ENCODE data around the gene ZNF316.

DNA sequence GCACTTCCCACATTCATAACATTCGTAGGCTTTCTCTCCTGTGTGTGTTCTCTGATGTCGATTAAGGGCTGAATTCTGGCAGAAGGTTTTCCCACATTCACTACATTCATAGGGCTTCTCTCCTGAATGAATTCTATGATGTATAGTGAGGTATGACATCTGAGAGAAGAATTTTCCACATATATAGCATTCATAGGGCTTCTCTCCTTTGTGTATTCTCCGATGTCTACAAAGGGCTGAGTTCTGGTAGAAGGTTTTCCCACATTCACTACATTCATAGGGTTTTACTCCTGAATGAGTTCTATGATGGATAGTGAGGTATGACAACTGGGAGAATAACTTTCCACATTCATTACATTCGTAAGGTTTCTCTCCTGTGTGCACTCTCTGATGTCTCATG lies 54.0 kb downstream of the ZNF316 start:
- TF ChIP-seq, protein P1, sequence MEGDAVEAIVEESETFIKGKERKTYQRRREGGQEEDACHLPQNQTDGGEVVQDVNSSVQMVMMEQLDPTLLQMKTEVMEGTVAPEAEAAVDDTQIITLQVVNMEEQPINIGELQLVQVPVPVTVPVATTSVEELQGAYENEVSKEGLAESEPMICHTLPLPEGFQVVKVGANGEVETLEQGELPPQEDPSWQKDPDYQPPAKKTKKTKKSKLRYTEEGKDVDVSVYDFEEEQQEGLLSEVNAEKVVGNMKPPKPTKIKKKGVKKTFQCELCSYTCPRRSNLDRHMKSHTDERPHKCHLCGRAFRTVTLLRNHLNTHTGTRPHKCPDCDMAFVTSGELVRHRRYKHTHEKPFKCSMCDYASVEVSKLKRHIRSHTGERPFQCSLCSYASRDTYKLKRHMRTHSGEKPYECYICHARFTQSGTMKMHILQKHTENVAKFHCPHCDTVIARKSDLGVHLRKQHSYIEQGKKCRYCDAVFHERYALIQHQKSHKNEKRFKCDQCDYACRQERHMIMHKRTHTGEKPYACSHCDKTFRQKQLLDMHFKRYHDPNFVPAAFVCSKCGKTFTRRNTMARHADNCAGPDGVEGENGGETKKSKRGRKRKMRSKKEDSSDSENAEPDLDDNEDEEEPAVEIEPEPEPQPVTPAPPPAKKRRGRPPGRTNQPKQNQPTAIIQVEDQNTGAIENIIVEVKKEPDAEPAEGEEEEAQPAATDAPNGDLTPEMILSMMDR (IDR thresholded peaks at IDR 0.05), result no peak
- no peak for TF ChIP-seq GTF2I (CRISPR knock-in tag; conservative IDR thresholded peaks at IDR 0.05)
- TF ChIP-seq, protein P2, sequence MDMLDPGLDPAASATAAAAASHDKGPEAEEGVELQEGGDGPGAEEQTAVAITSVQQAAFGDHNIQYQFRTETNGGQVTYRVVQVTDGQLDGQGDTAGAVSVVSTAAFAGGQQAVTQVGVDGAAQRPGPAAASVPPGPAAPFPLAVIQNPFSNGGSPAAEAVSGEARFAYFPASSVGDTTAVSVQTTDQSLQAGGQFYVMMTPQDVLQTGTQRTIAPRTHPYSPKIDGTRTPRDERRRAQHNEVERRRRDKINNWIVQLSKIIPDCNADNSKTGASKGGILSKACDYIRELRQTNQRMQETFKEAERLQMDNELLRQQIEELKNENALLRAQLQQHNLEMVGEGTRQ (CRISPR knock-in tag; IDR thresholded peaks at IDR 0.05), result no peak
- no peak for TF ChIP-seq MXD4 (CRISPR knock-in tag; IDR thresholded peaks at IDR 0.05; ENCODE audit: borderline replicate concordance)
- no peak for TF ChIP-seq ZNF263 (CRISPR knock-in tag; IDR thresholded peaks at IDR 0.05; ENCODE audit: low read depth)
- no peak for TF ChIP-seq ELF4 (CRISPR knock-in tag; IDR thresholded peaks at IDR 0.05; ENCODE audit: low read depth)
- TF ChIP-seq NR2C2 (CRISPR knock-in tag; IDR thresholded peaks at IDR 0.05), result no peak
- no peak for TF ChIP-seq NFYB (CRISPR knock-in tag; conservative IDR thresholded peaks at IDR 0.05; ENCODE audit: low read depth)

All from WTC11 (cell line).